ENCODE measurements around the gene ARHGEF7. TPM values are rescaled to one million over a fixed set of nuclear protein-coding genes. Genes with fewer than 3 reads are reported as not detected.

ARHGEF7 gene
- polyA plus RNA-seq, 1 donor (not counting 4 experiments of a cell fraction or from before 2014, with no cell fraction given) = 25.2 TPM

DNA sequence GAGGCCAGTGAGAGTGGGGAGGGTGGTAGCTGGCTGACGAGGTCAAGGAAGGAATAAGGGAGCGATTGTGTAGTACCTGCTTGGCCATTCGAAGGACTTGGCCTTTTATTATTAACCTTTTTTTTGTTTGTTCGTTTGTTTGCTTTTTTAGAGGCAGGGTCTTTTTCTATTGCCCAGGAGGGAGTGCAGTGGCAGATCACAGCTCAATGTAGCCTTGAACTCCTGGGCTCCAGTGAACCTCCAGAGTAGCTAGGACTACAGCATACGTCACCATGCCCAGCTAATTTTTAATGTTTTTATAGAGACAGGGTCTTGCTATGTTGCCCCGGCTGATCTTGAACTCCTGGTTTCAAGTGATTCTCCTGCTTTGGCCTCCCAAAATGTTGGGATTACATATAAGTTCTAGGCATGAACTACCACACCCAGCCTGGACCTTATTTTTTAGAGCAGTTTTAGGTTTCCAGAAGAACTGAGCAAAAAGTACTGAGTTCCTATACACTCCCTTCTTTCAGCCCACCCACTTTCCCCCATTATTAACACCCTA is 25.5 kb downstream of the ARHGEF7 start:
- no peak for FAIRE-seq
- Histone ChIP-seq H3K9me1 (ENCODE audit: control insufficient read depth, extremely low read depth, insufficient read depth, low read length) (no peaks in the 10 kb centered on the region), H3K9me3 (ENCODE audit: control insufficient read depth, low read depth, low read length) (no peaks in the 10 kb centered on the region), H3K4me1 (ENCODE audit: control insufficient read depth, extremely low read depth, insufficient read depth, low read length) (no peaks in the 10 kb centered on the region), H3K4me2 (ENCODE audit: control insufficient read depth, extremely low read depth, insufficient read depth, low read depth, low read length) (no peak overlapping the region), H3K9ac (ENCODE audit: control insufficient read depth, extremely low read depth, insufficient read depth, low read length) (no peak overlapping the region), H3K27ac (ENCODE audit: control insufficient read depth, insufficient read depth, low read length) (no peak overlapping the region), H3K4me3 (ENCODE audit: control insufficient read depth in 2 of 3, extremely low read depth in 1 of 3, insufficient read depth in 2 of 3, low read depth in 1 of 3, low read length in 3 of 3) (no peak overlapping the region), H3K36me3 (ENCODE audit: control insufficient read depth in 2 of 2, extremely low read depth in 1 of 2, insufficient read depth in 2 of 2, low read length in 2 of 2) (no peaks in the 10 kb centered on the region), H3K79me2 (ENCODE audit: control insufficient read depth, insufficient read depth, low read length) (no peaks in the 10 kb centered on the region), H4K20me1 (ENCODE audit: control insufficient read depth, extremely low read depth, insufficient read depth, low read length) (no peaks in the 10 kb centered on the region), H2AFZ (ENCODE audit: control insufficient read depth, low read length) (no peak overlapping the region), H3K27me3 (ENCODE audit: control insufficient read depth, extremely low read depth, insufficient read depth, low read length) (peaks cover 24% of the 10 kb centered on the region)
- TF ChIP-seq EZH2 (IDR thresholded peaks at IDR 0.05; ENCODE audit: low read length) = no peak
- TF ChIP-seq, protein P1, sequence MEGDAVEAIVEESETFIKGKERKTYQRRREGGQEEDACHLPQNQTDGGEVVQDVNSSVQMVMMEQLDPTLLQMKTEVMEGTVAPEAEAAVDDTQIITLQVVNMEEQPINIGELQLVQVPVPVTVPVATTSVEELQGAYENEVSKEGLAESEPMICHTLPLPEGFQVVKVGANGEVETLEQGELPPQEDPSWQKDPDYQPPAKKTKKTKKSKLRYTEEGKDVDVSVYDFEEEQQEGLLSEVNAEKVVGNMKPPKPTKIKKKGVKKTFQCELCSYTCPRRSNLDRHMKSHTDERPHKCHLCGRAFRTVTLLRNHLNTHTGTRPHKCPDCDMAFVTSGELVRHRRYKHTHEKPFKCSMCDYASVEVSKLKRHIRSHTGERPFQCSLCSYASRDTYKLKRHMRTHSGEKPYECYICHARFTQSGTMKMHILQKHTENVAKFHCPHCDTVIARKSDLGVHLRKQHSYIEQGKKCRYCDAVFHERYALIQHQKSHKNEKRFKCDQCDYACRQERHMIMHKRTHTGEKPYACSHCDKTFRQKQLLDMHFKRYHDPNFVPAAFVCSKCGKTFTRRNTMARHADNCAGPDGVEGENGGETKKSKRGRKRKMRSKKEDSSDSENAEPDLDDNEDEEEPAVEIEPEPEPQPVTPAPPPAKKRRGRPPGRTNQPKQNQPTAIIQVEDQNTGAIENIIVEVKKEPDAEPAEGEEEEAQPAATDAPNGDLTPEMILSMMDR (optimal IDR thresholded peaks at IDR 0.05 in 1 of 3, IDR thresholded peaks at IDR 0.05 in 1 of 3, conservative IDR thresholded peaks at IDR 0.05 in 1 of 3; ENCODE audit: extremely low read depth in 1 of 3, insufficient read depth in 2 of 3, low read length in 3 of 3) = no peak
- dilution Hi-C loops (cut with MboI; ENCODE audit: extremely low pct_ligation_motif_present, low sequenced_read_pairs) = no loop called here
- no peak for DNase-seq (ENCODE audit: low read depth, low spot score)

DNA sequence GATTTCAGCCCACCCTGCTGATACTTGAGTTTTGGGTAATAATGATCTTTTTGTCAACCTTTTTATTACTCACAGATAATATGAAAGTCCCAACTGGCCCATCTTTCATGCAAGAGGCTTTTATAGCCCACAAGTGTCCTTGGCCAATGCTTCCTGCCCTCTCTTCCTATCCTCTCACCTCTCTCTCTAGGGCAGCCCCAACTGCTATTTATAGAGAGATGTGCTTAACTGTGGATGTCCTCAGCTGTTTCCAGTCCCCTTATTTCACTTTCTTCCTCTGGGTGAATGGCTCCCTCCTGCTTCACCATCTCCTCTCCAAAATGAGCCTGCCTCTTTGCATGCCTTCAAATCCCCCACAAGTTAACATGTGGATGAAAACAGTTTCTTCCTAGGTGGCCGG is 27.4 kb downstream of the ARHGEF7 start:
- Histone ChIP-seq H3K36me3 (ENCODE audit: control insufficient read depth in 2 of 2, extremely low read depth in 1 of 2, insufficient read depth in 2 of 2, low read length in 2 of 2) (no peaks in the 10 kb centered on the region), H3K4me3 (ENCODE audit: control insufficient read depth in 2 of 3, extremely low read depth in 1 of 3, insufficient read depth in 2 of 3, low read depth in 1 of 3, low read length in 3 of 3) (no peak overlapping the region), H3K9me1 (ENCODE audit: control insufficient read depth, extremely low read depth, insufficient read depth, low read length) (no peaks in the 10 kb centered on the region), H3K4me2 (ENCODE audit: control insufficient read depth, extremely low read depth, insufficient read depth, low read depth, low read length) (no peak overlapping the region), H2AFZ (ENCODE audit: control insufficient read depth, low read length) (no peak overlapping the region), H3K9ac (ENCODE audit: control insufficient read depth, extremely low read depth, insufficient read depth, low read length) (no peak overlapping the region), H3K9me3 (ENCODE audit: control insufficient read depth, low read depth, low read length) (no peaks in the 10 kb centered on the region), H3K27me3 (ENCODE audit: control insufficient read depth, extremely low read depth, insufficient read depth, low read length) (peaks cover 20% of the 10 kb centered on the region), H3K27ac (ENCODE audit: control insufficient read depth, insufficient read depth, low read length) (no peak overlapping the region), H3K4me1 (ENCODE audit: control insufficient read depth, extremely low read depth, insufficient read depth, low read length) (no peaks in the 10 kb centered on the region), H4K20me1 (ENCODE audit: control insufficient read depth, extremely low read depth, insufficient read depth, low read length) (no peaks in the 10 kb centered on the region), H3K79me2 (ENCODE audit: control insufficient read depth, insufficient read depth, low read length) (no peaks in the 10 kb centered on the region)
- DNase-seq (ENCODE audit: low read depth, low spot score) (no peak), FAIRE-seq (no peak)
- dilution Hi-C loops (cut with MboI; ENCODE audit: extremely low pct_ligation_motif_present, low sequenced_read_pairs) = no loop called here
- TF ChIP-seq EZH2 (IDR thresholded peaks at IDR 0.05; ENCODE audit: low read length) = no peak
- TF ChIP-seq, protein P1 (optimal IDR thresholded peaks at IDR 0.05 in 1 of 3, IDR thresholded peaks at IDR 0.05 in 1 of 3, conservative IDR thresholded peaks at IDR 0.05 in 1 of 3; ENCODE audit: extremely low read depth in 1 of 3, insufficient read depth in 2 of 3, low read length in 3 of 3) = no peak
